Activated naive CD8-positive, alpha-beta T cell (primary cell): ENCODE results near the gene CLEC18B.
"Not testable (repeated sequence)": the region's sequence is repeated elsewhere in the genome, so short reads cannot be mapped to it uniquely, and the experiment has no call there.

ENCODE experiments used
- H3K27ac Mint-ChIP-seq: one replicate; pipeline ENCODE4 v1.8.0; 2021; ENCODE audit warnings: mixed read lengths
- H3K27me3 Mint-ChIP-seq: one replicate; pipeline ENCODE4 v1.8.0; 2021; ENCODE audit warnings: mixed read lengths
- H3K36me3 Mint-ChIP-seq: one replicate; pipeline ENCODE4 v1.8.0; 2021; ENCODE audit warnings: mixed read lengths
- H3K4me1 Mint-ChIP-seq: one replicate; pipeline ENCODE4 v1.8.0; 2021; ENCODE audit warnings: low read depth, mixed read lengths
- H3K4me3 Mint-ChIP-seq: one replicate; pipeline ENCODE4 v1.8.0; 2021; ENCODE audit warnings: mild to moderate bottlenecking, mixed read lengths
- H3K9me3 Mint-ChIP-seq: one replicate; pipeline ENCODE4 v1.8.0; 2021; ENCODE audit warnings: low read depth, mixed read lengths

Gene CLEC18B

GRCh38 chr16:74421482-74421785 is 156 bp upstream of the CLEC18B start:
- H3K4me3 Mint-ChIP-seq, H3K27ac Mint-ChIP-seq, H3K9me3 Mint-ChIP-seq, H3K27me3 Mint-ChIP-seq, H3K4me1 Mint-ChIP-seq, H3K36me3 Mint-ChIP-seq: not testable (repeated sequence)

- not testable (repeated sequence) for H3K27ac Mint-ChIP-seq, H3K4me1 Mint-ChIP-seq, H3K27me3 Mint-ChIP-seq, H3K9me3 Mint-ChIP-seq, H3K36me3 Mint-ChIP-seq, H3K4me3 Mint-ChIP-seq
Measured at GRCh38 chr16:74419811-74420210, 1.5 kb downstream of the CLEC18B start.

GRCh38 chr16:74417897-74418296 is 3.4 kb downstream of the CLEC18B start:
- not testable (repeated sequence) for H3K27me3 Mint-ChIP-seq, H3K4me1 Mint-ChIP-seq, H3K9me3 Mint-ChIP-seq, H3K27ac Mint-ChIP-seq, H3K4me3 Mint-ChIP-seq, H3K36me3 Mint-ChIP-seq

- not testable (repeated sequence) for H3K27ac Mint-ChIP-seq, H3K9me3 Mint-ChIP-seq, H3K4me3 Mint-ChIP-seq, H3K27me3 Mint-ChIP-seq, H3K4me1 Mint-ChIP-seq, H3K36me3 Mint-ChIP-seq
Measured at GRCh38 chr16:74413920-74414319, 7.4 kb downstream of the CLEC18B start.

GRCh38 chr16:74413485-74413884 is 7.8 kb downstream of the CLEC18B start:
- H3K4me3 Mint-ChIP-seq, H3K36me3 Mint-ChIP-seq, H3K9me3 Mint-ChIP-seq, H3K4me1 Mint-ChIP-seq, H3K27me3 Mint-ChIP-seq, H3K27ac Mint-ChIP-seq: not testable (repeated sequence)

- not testable (repeated sequence) for H3K27me3 Mint-ChIP-seq, H3K27ac Mint-ChIP-seq, H3K9me3 Mint-ChIP-seq, H3K4me3 Mint-ChIP-seq, H3K4me1 Mint-ChIP-seq, H3K36me3 Mint-ChIP-seq
Measured at GRCh38 chr16:74412775-74413390, 8.4 kb downstream of the CLEC18B start.

- not testable (repeated sequence) for H3K4me3 Mint-ChIP-seq, H3K36me3 Mint-ChIP-seq, H3K27ac Mint-ChIP-seq, H3K27me3 Mint-ChIP-seq, H3K4me1 Mint-ChIP-seq, H3K9me3 Mint-ChIP-seq
Measured at GRCh38 chr16:74412138-74412774, 9.0 kb downstream of the CLEC18B start.

- H3K4me1 Mint-ChIP-seq, H3K4me3 Mint-ChIP-seq, H3K9me3 Mint-ChIP-seq: not testable (repeated sequence)
Measured at GRCh38 chr16:74410981-74411380, 10.3 kb downstream of the CLEC18B start.

GRCh38 chr16:74410057-74410957 is 11.0 kb downstream of the CLEC18B start:
- H3K9me3 Mint-ChIP-seq: not testable (repeated sequence)

More at GRCh38 chr16:74410981-74411380, 10.3 kb downstream of the CLEC18B start:
- H3K27me3 Mint-ChIP-seq, H3K36me3 Mint-ChIP-seq, H3K27ac Mint-ChIP-seq: not testable (repeated sequence)

GRCh38 chr16:74409185-74409981 is 11.9 kb downstream of the CLEC18B start:
- not testable (repeated sequence) for H3K27me3 Mint-ChIP-seq, H3K9me3 Mint-ChIP-seq, H3K36me3 Mint-ChIP-seq, H3K27ac Mint-ChIP-seq, H3K4me1 Mint-ChIP-seq, H3K4me3 Mint-ChIP-seq

More at GRCh38 chr16:74410057-74410957, 11.0 kb downstream of the CLEC18B start:
- not testable (repeated sequence) for H3K27me3 Mint-ChIP-seq, H3K36me3 Mint-ChIP-seq, H3K4me1 Mint-ChIP-seq, H3K4me3 Mint-ChIP-seq, H3K27ac Mint-ChIP-seq

- H3K36me3 Mint-ChIP-seq, H3K4me1 Mint-ChIP-seq, H3K27ac Mint-ChIP-seq, H3K27me3 Mint-ChIP-seq, H3K9me3 Mint-ChIP-seq, H3K4me3 Mint-ChIP-seq: not testable (repeated sequence)
Measured at GRCh38 chr16:74407362-74407705, 13.9 kb downstream of the CLEC18B start.

GRCh38 chr16:74406600-74407361 is 14.5 kb downstream of the CLEC18B start:
- H3K27me3 Mint-ChIP-seq, H3K4me1 Mint-ChIP-seq, H3K4me3 Mint-ChIP-seq, H3K36me3 Mint-ChIP-seq, H3K9me3 Mint-ChIP-seq, H3K27ac Mint-ChIP-seq: not testable (repeated sequence)

- not testable (repeated sequence) for H3K27me3 Mint-ChIP-seq, H3K9me3 Mint-ChIP-seq
Measured at GRCh38 chr16:74404148-74404933, 16.9 kb downstream of the CLEC18B start.

GRCh38 chr16:74400238-74400637 is 21.0 kb downstream of the CLEC18B start:
- not testable (repeated sequence) for H3K36me3 Mint-ChIP-seq, H3K4me1 Mint-ChIP-seq, H3K9me3 Mint-ChIP-seq, H3K27me3 Mint-ChIP-seq, H3K4me3 Mint-ChIP-seq, H3K27ac Mint-ChIP-seq

More at GRCh38 chr16:74404148-74404933, 16.9 kb downstream of the CLEC18B start:
- not testable (repeated sequence) for H3K4me3 Mint-ChIP-seq, H3K27ac Mint-ChIP-seq, H3K4me1 Mint-ChIP-seq, H3K36me3 Mint-ChIP-seq
